Measurements from ENCODE around the gene OR5H6. TPM values are rescaled to one million over a fixed set of nuclear protein-coding genes. Genes with fewer than 3 reads are reported as not detected.

Gene OR5H6
- total and polyA plus RNA-seq, 2 of the 13 experiments (the other 11 are each of a cell fraction or from before 2014, with no cell fraction given), result not detected

- no peak for TF ChIP-seq ZBTB4 (CRISPR knock-in tag; IDR thresholded peaks at IDR 0.05; ENCODE audit: borderline replicate concordance)
- TF ChIP-seq ZNF292 (CRISPR knock-in tag; IDR thresholded peaks at IDR 0.05; ENCODE audit: borderline replicate concordance, low read depth), result no peak
- no peak for TF ChIP-seq HDAC2 (CRISPR knock-in tag; IDR thresholded peaks at IDR 0.05)
- no peak for TF ChIP-seq CHD4 (IDR thresholded peaks at IDR 0.05; ENCODE audit: borderline replicate concordance, low read length)
- no peak for TF ChIP-seq ZNF629 (CRISPR knock-in tag; conservative IDR thresholded peaks at IDR 0.05)
- TF ChIP-seq GMEB1 (CRISPR knock-in tag; IDR thresholded peaks at IDR 0.05; ENCODE audit: borderline replicate concordance), result no peak
- TF ChIP-seq NR2F6 (IDR thresholded peaks at IDR 0.05), result no peak
- TF ChIP-seq NR2F6 (CRISPR knock-in tag; IDR thresholded peaks at IDR 0.05), result no peak
- TF ChIP-seq NFE2L2 (IDR thresholded peaks at IDR 0.05; ENCODE audit: low read length), result no peak
- no peak for TF ChIP-seq MZF1 (CRISPR knock-in tag; IDR thresholded peaks at IDR 0.05; ENCODE audit: borderline replicate concordance)
- no peak for TF ChIP-seq ETS1 (CRISPR knock-in tag; IDR thresholded peaks at IDR 0.05)
- no peak for TF ChIP-seq ZNF616 (CRISPR knock-in tag; IDR thresholded peaks at IDR 0.05; ENCODE audit: low read depth)
- TF ChIP-seq TFE3 (CRISPR knock-in tag; IDR thresholded peaks at IDR 0.05), result 0 out of 2 replicates have a peak, but pooled peaks have one; percentile 26
- no peak for TF ChIP-seq ZNF10 (CRISPR knock-in tag; IDR thresholded peaks at IDR 0.05; ENCODE audit: borderline replicate concordance, low read depth)
- no peak for TF ChIP-seq SAP130 (CRISPR knock-in tag; IDR thresholded peaks at IDR 0.05; ENCODE audit: low read depth)
- TF ChIP-seq MTA3 (CRISPR knock-in tag; IDR thresholded peaks at IDR 0.05), result no peak
- peak; percentile 41; the same call in 1 of the 2 replicates for TF ChIP-seq CREB1 (IDR thresholded peaks at IDR 0.05)
- TF ChIP-seq CREB1 (CRISPR knock-in tag; IDR thresholded peaks at IDR 0.05), result no peak
- no peak for TF ChIP-seq ZNF251 (CRISPR knock-in tag; IDR thresholded peaks at IDR 0.05)
- TF ChIP-seq NCOR1 (IDR thresholded peaks at IDR 0.05; ENCODE audit: borderline replicate concordance, low read length), result no peak
- no peak for TF ChIP-seq ZNF33B (CRISPR knock-in tag; IDR thresholded peaks at IDR 0.05)
- TF ChIP-seq RBM39 (IDR thresholded peaks at IDR 0.05; ENCODE audit: low read depth, low read length, poor library complexity, severe bottlenecking), result no peak
- no peak for TF ChIP-seq ZBTB42 (CRISPR knock-in tag; IDR thresholded peaks at IDR 0.05)
- TF ChIP-seq ZNF691 (CRISPR knock-in tag; IDR thresholded peaks at IDR 0.05; ENCODE audit: borderline replicate concordance, low read depth), result no peak
- TF ChIP-seq GLI4 (CRISPR knock-in tag; IDR thresholded peaks at IDR 0.05; ENCODE audit: borderline replicate concordance), result no peak
Measured at GRCh38 chr3:98243843-98244242, 20.2 kb upstream of the OR5H6 start (continued).

All from HepG2 (cell line).